Stimulated activated CD4-positive, alpha-beta T cell treated with anti-CD3 and anti-CD28 coated beads, Interleukin-1b, Interleukin-23, amount 100 ng/mL, for 24 hours (primary cell): ENCODE measurements around the gene PAIP2.
"Not testable (repeated sequence)": the region's sequence is repeated elsewhere in the genome, so short reads cannot be mapped to it uniquely, and the experiment has no call there.

Experiments
- DNase-seq, 4 experiments: peaks; one replicate each; pipeline ENCODE4 v3.0.0-alpha.2; 2020; ENCODE audit warnings: low read depth in 4 of 4, low spot score in 1 of 4

The PAIP2 gene

DNA sequence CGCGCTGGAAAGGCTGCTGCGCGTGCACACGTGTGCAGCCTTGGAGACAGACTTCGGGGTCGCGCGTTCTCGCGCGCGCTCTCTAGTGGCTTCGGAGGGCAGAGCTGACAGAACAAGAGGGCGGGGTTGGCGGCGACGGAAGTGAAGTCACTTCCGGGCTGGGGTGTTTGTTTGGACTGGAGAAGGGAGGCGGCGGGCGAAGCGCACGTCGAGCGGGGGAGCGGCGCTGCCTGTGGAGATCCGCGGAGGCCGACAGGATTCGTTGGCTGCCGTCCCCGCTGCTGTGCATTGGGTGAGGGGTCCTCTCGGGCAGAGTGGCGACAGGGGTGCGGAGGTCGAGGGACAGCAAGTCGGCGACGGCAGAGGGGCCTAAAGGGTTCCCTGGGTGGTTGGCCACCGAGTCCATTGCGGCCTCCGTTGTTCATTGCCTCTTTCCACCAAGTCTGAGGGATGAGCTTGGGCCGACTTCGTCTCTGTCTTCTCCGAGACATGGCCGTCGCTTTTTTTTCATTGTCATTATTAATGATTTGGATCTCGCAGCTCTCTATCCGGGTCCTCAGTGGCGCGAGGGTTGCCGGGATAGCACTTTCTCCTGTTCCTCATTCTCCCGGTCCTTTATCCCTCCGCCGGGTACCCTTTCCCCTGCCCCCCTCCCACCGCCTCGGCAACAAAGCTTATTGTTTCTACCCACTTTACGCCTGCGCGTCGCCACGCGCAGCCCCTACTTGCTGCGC lies at the start of gene PAIP2:
PAIP2 (plus strand) TSS at position 166 of the 734 bp plus-strand sequence. CDS start 21,931 bp downstream, outside the sequence.
- DNase-seq, result peak; percentile 93 to 97 (median 96)

GRCh38 chr5:139293202-139293506 lies 48.5 kb upstream of the PAIP2 start:
- DNase-seq, result no peak

GRCh38 chr5:139293507-139294373 lies 47.9 kb upstream of the PAIP2 start, which contains the start of gene MATR3:
Gene MATR3, plus strand, starts transcription at chr5:139293740. Its CDS starts 13,676 bp downstream, at chr5:139307416.
- peak; percentile 80 to 92 (median 86) for DNase-seq

DNA sequence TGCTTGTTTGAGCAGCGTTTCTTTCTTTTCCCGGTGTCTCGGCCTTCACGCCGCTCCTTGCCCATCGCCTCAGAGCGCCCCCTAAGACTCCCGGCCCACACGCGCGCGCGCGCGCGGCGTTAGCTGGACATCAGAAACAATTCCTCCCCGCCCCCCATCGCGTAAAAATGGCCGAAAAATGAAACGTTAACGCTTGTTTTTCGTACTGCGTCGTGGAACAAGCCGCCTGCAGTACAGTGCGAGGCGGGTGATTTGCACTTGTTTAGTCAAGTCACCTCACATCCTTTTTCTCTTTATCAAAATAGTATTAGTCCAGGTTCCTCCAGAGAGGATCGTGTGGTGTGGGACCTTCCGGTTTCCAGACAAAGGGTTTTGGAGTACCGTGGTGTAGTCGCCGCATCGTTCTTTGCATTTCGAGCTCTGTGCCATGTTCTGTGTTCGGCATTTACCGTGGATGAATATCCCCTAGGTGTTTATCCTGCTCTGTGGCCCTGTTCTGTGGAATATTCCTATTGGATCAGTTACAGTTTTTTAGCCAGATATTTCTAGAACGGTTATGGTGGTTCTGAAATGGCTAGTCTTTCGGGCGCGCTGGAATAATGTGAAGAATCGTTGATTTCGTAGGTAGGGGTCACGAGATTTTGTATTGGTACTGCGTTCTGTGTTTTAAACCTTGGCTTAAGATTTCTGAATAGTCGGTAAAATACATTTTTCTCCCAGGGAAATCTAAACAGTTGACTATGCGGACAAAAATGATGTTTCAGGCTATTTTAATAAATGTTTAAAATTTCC lies 47.1 kb upstream of the PAIP2 start:
- peak in 2 of 4 experiments; percentile 29 to 35 for DNase-seq

DNA sequence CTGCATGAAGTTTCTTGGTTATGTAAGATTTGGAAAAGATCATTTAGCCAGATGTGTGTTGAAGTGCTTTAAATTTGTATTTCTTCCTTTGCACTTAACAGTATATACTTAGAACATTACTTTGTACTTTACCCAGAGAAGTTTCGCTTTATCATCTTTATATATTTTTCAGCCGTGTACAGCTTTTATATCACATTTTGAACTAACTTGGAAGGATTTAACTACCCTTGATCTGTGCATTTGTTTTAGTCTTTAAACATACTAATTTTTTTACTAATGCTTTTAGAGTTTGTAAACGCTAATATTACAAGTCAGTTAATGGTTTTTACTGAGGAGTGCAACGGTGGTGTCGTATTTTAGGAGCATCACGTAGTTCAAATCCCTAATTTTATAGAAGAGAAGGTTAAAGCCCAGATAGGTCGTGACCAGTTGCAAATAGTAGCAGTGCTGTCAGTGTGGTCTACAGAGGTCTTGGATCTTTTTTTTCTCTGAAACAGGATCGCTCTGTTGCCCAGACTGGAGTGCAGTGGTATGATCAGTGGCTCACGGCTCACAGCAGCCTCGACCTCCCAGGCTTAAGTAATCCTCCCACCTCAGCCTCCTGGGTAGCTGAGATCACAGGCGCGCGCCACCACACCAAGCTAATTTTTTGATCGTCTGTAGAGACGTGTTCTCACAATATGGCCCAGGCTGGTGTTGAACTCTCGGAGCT lies 46.2 kb upstream of the PAIP2 start:
- DNase-seq, result no peak

DNA sequence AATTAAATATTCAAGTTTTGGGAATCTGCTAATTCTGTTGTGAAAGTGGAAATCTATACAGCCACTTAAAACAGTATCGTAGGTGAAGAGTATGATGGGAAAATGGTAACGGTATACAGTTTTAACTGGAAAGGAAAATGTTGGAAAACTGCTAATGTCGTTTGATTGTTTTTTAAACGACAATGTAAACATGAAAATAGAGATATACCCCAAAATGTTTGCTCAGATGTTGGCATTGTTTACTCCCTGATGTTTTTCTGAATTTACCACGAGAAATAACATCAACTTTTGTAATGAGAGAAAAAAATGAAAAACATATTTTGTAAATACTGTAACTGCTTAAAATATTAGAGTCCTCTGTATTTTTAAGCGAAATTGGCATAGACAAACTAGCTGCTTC lies 45.5 kb upstream of the PAIP2 start:
- no peak for DNase-seq

- DNase-seq, result no peak
These were observed 44.8 kb upstream of the PAIP2 start for GRCh38 chr5:139296862-139297326.

DNA sequence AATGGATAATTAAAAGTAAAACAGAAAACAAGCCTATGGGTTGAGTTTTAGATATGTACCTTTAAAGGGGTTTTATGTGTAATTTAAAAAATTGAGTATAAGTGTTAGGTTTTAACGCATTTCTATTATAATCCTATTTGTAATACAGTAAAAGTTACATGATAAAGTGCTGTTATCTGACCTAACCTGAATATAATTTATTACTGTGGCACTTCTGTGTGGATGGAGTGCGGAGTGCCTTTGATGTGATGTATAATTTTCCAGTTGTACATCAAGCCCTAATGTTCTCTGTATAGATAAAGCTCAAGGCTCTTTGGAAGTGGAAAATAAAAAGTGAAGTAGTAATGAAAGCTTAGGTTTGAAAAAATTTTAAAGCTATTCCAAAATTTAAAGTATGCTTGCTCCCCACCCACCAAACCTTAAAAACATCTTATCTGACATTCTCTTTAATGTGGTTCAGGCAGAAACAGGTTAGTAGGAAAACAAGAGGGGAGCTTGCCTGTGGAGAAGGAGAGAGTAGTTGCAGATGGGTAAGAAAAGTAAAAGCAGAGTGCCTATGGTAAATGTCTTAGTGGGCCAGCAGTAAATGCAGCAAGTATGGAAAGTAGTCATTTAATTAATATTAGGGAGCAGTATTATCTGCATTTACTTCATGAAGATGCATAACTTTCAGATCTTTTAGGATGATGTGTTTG lies 44.1 kb upstream of the PAIP2 start:
- no peak for DNase-seq

DNA sequence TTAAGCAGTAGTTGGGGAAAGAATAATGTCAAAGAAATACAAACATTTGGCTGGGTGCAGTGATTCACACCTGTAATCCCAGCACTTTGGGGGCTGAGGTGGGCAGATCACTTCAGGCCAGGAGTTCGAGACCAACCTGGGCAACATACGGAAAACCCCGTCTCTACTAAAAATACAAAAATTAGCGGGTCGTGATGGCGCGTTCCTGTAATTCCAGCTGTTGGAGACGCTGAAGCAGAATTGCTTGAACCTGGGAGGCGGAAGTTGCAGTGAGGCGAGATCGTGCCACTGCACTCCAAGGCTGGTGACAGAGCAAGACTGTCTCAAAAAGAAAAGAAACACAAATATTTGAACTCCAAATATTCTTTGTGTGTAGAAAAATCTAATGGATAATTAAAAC lies 43.4 kb upstream of the PAIP2 start:
- no peak for DNase-seq

- DNase-seq, result no peak
These were observed 42.2 kb upstream of the PAIP2 start for GRCh38 chr5:139299486-139299885.

GRCh38 chr5:139301808-139302499 lies 39.7 kb upstream of the PAIP2 start:
- DNase-seq, result no peak

DNA sequence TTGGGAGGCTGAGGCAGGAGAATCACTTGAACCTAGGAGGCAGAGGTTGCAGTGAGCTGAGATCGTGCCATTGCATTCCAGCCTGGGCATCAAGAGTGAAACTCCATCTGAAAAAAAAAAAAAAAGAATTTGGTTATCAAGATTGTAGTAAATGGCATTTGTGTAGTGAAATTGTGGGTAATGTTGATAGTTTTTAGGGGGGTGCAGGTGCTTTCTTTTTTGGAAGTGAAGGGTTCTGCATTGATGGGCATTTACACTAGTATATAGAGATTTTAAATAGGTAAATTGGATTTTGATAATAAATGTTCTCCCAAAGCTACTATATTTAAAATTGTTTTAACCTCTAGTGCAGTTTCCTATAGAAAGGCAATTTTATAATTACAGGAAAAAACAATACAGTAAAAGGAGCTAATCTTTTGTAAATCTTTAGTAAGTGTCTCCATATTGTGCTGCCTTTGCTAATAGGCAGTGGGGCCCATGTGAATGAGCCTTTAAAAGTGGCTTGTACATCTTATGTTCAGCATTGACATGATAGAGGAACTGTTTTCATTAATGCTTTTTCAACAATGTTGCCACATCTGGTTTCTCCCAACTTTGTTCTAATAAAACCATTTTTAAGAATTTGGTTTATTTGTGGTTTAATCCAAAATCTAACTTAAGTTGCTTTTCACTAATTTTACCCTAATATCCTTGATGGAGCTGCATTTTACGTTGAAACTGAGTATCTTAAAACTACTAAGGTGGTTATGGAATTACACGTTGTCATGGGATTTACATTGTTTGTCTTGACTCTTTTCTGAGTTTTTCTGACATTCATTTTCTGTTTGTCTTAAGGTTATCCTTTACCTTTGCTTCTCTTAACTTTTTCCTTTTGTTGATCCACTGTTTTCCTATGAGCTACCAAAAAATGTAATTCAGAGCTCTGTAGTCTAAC lies 37.0 kb upstream of the PAIP2 start:
- no peak for DNase-seq

- DNase-seq, result no peak
These were observed 35.5 kb upstream of the PAIP2 start for GRCh38 chr5:139306197-139306596.

DNA sequence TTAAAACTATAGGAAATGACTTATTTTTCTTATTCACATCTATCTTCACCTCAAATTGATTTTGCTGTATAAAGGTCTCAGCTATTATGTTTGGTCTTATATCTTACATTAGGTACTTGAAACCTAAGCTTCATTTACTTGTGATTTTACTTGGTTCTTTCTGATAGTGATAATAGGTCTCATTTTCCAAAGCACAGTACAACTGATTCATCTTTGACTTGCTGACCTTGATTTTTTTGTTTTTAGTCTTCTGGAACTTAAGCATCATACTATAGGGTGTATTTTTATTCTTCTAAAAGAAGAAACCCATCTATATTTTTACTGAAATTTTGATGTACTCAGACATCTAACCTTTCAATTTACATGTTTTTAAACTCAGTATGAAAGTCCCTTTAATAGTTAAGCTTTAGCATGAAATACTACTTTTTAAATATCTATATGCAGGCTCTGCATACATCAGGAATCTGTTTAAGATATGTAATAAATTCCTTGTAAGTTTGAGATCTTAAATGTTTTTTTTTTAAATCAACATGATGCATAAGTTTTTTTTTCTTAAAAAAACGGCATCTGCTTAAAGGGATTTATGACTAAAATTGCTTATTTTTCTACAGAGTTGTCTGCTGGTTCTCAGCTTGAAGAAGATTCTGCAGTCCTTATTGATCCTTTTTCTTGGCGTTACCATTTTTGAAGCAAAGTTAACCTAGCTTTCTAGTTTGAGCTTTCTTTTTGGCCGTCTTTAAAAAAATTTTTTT lies 34.9 kb upstream of the PAIP2 start:
- DNase-seq, result no peak

GRCh38 chr5:139308797-139309196 lies 32.9 kb upstream of the PAIP2 start:
- no peak for DNase-seq

GRCh38 chr5:139310715-139311186 lies 30.9 kb upstream of the PAIP2 start:
- DNase-seq, result not testable (repeated sequence)

GRCh38 chr5:139312075-139312474 lies 29.6 kb upstream of the PAIP2 start:
- no peak for DNase-seq

GRCh38 chr5:139314276-139314675 lies 27.4 kb upstream of the PAIP2 start:
- no peak for DNase-seq
